Measurements from ENCODE around the gene SLFNL1.

- TF ChIP-seq RAD21 (IDR thresholded peaks at IDR 0.05; ENCODE audit: low read depth) = no peak
- no peak for TF ChIP-seq EGR1 (IDR thresholded peaks at IDR 0.05)
- TF ChIP-seq MAX (IDR thresholded peaks at IDR 0.05) = no peak
- no peak for TF ChIP-seq CEBPB (IDR thresholded peaks at IDR 0.05)
- TF ChIP-seq EP300 (IDR thresholded peaks at IDR 0.05; ENCODE audit: borderline replicate concordance) = no peak
- no peak for TF ChIP-seq NFIC (IDR thresholded peaks at IDR 0.05)
- no peak for TF ChIP-seq REST (IDR thresholded peaks at IDR 0.05; ENCODE audit: low read depth)
- no peak for TF ChIP-seq FOXM1 (IDR thresholded peaks at IDR 0.05; ENCODE audit: borderline replicate concordance, low read depth)
- no peak for TF ChIP-seq ZBTB7A (IDR thresholded peaks at IDR 0.05; ENCODE audit: low read depth)
- TF ChIP-seq TAF1 (IDR thresholded peaks at IDR 0.05; ENCODE audit: low read depth) = no peak
- TF ChIP-seq CREB1 (IDR thresholded peaks at IDR 0.05; ENCODE audit: low read depth) = no peak
- TF ChIP-seq USF1 (IDR thresholded peaks at IDR 0.05) = no peak
- no peak for TF ChIP-seq TCF12 (IDR thresholded peaks at IDR 0.05; ENCODE audit: low read depth)
- no peak for TF ChIP-seq YY1 (IDR thresholded peaks at IDR 0.05; ENCODE audit: low read depth)
Observed at GRCh38 chr1:41056907-41057306, 35.4 kb upstream of the SLFNL1 start.
